Activated T-helper 1 cell treated with Interleukin-2 at 50 U/mL for 16 hours (primary cell): Measurements from ENCODE around the gene PRSS37.

Experiments used
- DNase-seq: peaks from one replicate; pipeline ENCODE4 v3.0.0-alpha.2; 2020; ENCODE audit warnings: low read depth

The PRSS37 gene

GRCh38 chr7:141788296-141788695 is 53.0 kb downstream of the PRSS37 start:
- DNase-seq, result no peak
